Measurements from ENCODE around the gene ARL5B.
A peak's percentile ranks its signal among the peaks of the same experiment; 100 is the strongest.
"Not testable (repeated sequence)": the region's sequence is repeated elsewhere in the genome, so short reads cannot be mapped to it uniquely, and the experiment has no call there.

ARL5B gene, protein sequence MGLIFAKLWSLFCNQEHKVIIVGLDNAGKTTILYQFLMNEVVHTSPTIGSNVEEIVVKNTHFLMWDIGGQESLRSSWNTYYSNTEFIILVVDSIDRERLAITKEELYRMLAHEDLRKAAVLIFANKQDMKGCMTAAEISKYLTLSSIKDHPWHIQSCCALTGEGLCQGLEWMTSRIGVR

GRCh38 chr10:18659125-18659818 lies at the start of gene ARL5B:
Gene ARL5B (plus strand): TSS chr10:18659431. CDS start chr10:18659638, 207 bp downstream.
- peak; percentile 99 for DNase-seq

- no peak for DNase-seq
Observed at GRCh38 chr10:18610517-18610916, 48.7 kb upstream of the ARL5B start.

- no peak for DNase-seq
Observed at GRCh38 chr10:18611168-18611567, 48.1 kb upstream of the ARL5B start.

GRCh38 chr10:18615618-18616017 lies 43.6 kb upstream of the ARL5B start:
- no peak for DNase-seq

DNA sequence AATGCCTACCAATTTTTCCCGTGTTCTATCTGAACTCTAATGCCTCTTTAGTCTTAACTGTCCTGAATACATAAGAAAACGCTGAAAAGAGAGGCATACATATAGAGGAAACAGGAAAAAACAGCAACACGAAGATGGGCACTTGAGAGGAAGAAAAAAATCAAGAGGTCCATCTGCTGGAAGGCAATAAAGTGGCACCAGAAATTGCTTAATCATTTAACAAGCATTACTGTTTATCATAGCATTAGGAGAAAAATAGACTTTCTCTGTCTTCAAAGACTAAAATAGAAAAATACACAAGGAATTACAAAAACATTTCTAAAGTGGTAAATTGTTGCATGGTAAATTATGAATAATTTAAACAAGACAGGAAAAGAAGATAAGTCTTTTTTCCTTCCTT lies 42.9 kb upstream of the ARL5B start:
- no peak for DNase-seq

DNA sequence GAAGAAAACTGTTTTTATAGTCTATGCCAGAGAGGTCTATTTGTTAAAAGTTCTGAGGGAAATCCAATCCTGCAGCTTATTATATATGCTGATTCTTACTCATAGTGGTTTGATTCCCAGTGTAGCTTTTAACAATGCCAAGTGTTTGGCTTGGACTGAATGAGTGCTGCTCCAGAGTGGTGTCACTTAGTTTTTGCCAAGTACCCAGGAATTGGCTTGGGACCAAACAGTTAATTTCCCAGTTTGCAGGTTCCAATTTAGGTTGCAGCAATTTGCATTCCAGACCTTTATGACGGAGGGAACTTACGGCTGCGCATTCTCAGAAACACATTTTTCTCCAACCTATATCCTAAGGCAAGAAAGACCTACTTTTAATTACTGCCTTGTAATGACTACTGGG lies 40.2 kb upstream of the ARL5B start:
- DNase-seq, result no peak

DNA sequence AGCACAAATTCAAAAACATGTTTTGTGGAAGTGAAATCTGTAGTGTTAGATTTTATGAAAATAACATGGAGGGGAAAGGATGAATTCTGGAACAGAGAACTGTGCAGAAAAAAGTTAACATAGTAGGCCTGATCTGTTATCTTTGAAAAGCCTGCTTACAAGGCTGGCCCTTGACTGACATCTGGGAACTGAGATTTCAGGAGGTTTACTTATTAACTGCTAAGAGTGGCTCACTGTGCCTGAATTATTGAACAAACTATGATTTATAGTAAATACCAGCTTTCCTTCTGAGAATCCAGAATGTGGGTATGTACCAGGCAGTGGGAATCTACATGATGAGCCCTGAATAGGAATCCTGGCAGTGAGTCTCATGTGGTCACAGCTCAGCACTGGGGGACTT lies 38.4 kb upstream of the ARL5B start:
- DNase-seq, result no peak

DNA sequence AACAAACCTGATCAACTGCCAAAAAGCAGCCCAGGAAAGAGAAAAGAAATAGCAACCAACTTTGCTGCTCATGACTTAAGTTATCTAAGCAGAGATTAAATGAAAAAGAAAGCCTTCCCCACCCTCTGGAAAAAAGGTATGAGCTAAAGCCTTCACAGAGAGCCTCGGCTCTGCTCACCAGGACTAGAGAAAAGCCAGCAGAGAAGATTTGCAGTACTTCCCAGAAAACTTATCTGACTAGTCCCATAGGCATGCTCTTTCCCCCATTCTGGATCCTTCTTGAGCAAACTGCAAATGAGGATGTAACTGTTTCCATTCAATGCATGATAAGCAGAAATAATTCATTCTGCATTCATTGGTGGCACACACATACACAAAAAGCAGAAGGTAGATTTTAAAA lies 35.6 kb upstream of the ARL5B start:
- DNase-seq, result not testable (repeated sequence)

- no peak for DNase-seq
Observed at GRCh38 chr10:18625886-18626285, 33.3 kb upstream of the ARL5B start.

DNA sequence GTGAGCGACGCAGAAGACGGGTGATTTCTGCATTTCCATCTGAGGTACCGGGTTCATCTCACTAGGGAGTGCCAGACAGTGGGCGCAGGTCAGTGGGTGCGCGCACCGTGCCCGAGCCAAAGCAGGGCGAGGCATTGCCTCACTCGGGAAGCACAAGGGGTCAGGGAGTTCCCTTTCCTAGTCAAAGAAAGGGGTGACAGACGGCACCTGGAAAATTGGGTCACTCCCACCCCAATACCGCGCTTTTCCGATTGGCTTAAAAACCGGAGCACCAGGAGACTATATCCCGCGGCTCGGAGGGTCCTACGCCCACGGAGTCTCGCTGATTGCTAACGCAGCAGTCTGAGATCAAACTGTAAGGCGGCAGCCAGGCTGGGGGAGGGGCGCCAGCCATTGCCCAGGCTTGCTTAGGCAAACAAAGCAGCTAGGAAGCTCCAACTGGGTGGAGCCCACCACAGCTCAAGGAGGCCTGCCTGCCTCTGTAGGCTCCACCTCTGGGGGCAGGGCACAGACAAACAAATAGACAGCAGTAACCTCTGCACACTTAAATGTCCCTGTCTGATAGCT lies 31.7 kb upstream of the ARL5B start:
- peak; percentile 78 for DNase-seq

GRCh38 chr10:18632500-18632899 lies 26.7 kb upstream of the ARL5B start:
- DNase-seq, result not testable (repeated sequence)

DNA sequence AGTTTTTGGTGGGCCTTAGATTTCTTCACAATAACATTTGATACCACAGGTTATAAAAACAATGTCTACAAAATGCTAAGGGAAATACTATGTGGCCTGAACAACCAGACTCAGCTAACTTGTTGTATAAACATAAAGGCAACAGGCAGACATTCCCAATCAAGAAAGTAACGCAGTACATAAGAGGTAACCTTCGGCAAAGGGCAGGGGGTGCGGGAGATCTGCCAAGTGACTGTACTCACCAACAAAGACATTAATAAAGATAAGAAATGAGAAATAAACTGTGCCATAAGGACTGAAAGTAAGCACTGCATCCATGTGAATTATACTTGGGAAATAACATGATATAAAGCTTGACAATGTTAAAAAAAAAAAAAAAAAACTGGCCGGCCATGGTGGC lies 23.2 kb upstream of the ARL5B start:
- DNase-seq, result no peak

- DNase-seq, result not testable (repeated sequence)
Observed at GRCh38 chr10:18637400-18637799, 21.8 kb upstream of the ARL5B start.

GRCh38 chr10:18639719-18640118 lies 19.5 kb upstream of the ARL5B start:
- DNase-seq, result not testable (repeated sequence)

DNA sequence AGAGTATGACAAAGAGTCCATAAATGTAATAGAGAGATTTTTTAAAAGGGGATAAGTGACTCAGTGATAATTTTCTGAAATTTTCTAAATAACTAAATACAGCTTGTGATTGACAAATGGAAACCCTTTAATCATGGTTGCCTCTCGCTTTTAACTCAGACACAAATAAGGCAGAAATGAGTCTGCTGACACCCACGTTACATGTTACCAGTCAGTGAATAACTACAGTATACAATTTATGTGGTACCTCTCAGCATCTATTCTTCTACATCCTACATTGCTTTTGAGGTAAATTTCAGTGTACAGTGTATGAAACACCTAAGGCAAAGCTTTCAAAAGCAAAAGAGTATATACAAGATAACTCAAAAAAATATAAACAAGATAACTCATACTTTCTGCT lies 12.1 kb upstream of the ARL5B start:
- DNase-seq, result no peak

DNA sequence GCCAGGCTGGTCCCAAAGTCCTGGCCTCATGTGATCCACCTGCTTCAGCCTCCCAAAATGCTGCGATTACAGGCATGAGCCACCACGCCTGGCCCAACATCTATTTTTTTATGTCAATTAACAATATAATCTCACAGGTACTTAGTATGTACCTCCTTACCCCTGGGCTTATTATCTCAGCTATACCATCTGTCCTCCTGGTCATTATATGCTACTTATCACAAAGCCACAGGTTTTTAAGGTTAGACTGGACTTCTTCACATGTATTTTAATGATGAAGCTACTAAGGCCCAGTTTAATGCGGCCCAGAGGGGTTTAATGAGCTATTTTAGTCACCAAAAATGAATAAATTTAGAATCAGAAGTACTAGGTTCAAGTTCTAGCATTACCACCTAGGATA lies 11.3 kb upstream of the ARL5B start:
- no peak for DNase-seq

DNA sequence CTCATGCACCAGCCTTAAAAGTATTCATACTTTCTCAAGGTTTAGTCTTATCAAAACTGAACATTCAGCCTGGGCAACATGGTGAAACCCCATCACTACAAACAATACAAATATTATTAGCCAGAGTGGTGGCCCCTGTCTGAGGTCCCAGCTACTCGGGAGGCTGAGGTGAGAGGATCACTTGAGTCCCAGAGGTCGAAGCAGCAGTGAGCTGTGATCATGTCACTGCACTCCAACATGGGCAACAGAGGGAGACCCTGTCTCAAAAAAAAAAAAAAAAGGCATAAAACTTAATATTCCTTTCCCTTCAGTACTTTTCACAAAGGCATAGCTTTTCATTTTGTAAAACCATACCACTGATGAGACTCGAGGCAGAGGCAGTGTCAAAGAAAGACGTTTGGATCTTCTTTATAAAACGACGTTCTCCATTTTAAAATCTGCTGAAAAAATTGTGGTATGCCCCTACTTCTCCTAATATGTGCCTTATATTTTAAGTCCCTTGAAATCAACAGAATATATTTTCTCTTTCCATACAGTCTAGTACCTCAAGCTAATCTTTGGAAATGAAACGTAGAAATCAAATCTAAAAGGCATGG lies 9.8 kb upstream of the ARL5B start:
- no peak for DNase-seq

DNA sequence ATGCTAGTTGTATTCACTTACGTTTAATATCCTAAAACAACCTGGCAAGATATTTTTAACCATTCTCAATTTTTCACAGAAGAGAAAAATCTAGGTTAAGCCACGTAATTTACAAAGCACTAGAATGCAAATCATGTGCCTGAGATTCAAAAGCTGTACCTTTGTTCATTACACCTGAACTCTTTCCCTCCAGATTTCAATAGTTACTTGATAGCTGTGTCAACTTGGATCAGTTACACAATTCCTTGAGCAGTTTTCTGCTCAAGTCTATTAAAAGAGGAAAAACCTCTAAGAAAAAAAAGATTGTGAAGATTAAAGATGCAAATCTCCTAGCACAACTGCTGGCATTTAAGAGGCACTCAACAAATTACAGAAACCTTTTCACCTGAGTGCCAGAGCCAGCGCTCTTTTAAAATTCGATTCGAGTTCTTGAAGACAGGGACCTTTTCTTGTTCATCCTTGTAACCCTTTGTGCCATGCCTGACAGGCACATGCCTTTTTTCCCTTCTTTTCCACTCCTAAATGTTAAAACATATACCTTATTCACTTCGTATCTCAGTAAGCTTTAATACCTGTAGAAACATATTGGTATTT lies 8.7 kb upstream of the ARL5B start:
- DNase-seq, result no peak

GRCh38 chr10:18651324-18652007 lies 7.8 kb upstream of the ARL5B start, which contains the start of gene NSUN6:
Gene NSUN6 (minus strand): TSS chr10:18651587. CDS start chr10:18651203, 384 bp downstream.
- peak; percentile 95 for DNase-seq

- no peak for DNase-seq
Observed at GRCh38 chr10:18653112-18653511, 6.1 kb upstream of the ARL5B start.

GRCh38 chr10:18656724-18657123 lies 2.5 kb upstream of the ARL5B start:
- no peak for DNase-seq

DNA sequence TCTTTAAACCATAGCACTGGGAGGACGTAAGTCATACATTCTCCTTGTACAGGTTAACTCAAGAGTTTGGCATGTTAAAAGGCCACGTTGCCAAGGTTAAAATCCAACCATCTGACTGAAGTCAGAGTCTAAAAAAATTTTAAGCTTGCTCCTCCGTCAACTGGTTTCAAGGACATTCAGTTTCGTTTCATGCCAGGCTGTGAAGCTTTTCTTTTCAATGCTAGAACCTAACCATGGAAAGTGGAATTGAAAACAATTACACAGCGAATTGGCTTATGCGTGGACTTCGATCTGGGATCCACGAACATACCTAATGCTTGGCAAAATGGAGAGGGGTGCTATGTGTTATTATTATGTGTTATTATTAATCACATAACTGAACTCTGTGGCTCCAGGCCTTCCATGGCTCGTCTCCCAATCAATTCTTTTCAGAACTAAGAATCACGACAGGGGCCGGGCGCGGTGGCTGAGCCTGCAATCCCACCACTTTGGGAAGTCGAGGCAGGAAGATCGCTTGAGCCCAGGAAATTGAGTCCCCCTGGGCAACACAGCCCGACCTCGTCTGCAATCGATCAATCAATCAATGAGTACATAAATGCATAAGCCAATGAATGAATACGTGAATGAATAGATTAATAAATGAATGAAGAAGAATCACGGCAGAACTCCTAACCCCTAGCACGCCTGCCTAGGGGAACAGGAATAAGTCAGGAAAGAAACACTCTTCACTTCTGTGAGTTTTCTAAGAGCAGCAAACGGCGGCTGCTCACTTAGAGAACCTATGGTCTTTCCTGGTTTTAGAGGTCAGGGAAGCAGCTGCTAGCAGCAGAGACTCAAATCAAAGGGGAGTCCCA lies 733 bp upstream of the ARL5B start:
- DNase-seq, result peak; percentile 46

All from right hindlimb (tissue), 1 donor.